COR-L47 (cell line): ENCODE results near the gene GATA5.

Experiments used
- DNase-seq: peaks from one replicate; lab custom pipeline; 2025; lab: John Stamatoyannopoulos, UW

The GATA5 gene

GRCh38 chr20:62487118-62487517, 11.3 kb upstream of the GATA5 start:
- no peak for DNase-seq

DNA sequence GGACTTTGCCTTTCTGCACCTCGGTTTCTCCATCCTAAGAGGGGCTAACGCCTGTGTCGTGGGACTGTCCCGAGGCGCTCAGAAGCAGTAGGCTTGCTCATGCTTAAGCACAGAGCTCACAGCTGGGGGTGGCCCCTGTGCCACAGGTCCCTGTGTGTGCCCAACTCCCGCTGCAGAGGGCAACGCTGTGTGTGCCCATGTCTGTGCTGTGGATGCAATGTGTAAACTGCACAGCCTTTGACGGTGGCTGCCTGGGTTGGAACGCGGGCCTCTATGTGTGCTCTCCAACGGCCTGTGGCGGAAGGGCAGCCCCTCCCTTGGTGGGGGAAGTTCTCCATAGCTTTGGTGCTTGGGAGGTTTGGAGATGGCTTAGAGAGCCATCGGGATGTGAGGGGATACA, 10.7 kb upstream of the GATA5 start:
- DNase-seq = no peak

DNA sequence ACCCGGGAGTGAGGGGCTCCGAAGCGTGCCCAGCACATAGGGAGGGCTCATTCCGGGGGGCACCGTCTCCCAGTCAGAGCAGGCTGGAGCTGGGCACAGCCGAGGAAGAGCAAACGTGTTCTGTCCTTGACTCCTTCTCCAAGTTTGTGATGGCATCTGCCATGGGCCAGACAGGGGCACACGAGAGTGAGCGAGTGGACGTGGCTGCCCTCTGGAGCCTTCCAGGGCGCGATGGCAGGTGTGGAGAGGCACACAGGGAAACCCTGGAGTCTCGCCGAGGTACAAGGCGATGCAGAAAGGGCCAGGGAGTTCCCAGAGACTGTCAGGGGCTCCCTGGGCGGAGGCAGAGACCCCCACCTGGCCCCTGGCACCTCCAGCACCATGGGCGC, 9.9 kb upstream of the GATA5 start:
- no peak for DNase-seq

DNA sequence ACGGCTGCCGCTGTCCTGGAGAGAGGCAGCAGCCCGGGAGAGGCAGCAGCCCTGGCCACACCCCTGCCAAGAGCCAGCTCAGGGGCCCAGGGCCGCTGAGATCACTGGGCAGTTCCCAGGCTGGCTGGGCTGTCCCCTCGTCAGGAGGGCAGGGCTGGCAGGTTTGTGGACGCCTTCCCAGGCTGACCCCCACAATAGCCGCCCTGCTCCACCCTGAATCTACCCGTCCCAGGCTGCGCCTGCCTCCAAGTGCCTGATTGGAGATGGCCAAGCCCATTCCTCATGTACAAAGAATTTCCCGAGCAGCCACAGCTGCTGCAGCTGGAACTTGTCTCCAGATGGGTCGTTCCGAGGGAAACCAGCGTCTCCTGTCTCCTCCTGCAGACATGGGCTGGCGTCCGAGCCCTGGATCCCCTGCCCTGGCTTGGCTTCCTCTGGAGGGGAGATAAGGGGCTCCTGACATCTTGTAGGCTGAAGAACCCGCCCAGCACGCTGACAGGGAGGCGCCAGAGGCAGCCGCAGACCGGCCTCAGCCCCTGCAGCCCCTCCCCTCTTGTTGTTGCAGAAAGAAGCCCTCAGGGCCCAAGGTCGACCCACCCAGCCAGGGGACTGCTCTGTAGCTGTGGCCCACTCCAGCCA, 9.4 kb upstream of the GATA5 start:
- DNase-seq = no peak

GRCh38 chr20:62484478-62484877, 8.7 kb upstream of the GATA5 start:
- DNase-seq = no peak

DNA sequence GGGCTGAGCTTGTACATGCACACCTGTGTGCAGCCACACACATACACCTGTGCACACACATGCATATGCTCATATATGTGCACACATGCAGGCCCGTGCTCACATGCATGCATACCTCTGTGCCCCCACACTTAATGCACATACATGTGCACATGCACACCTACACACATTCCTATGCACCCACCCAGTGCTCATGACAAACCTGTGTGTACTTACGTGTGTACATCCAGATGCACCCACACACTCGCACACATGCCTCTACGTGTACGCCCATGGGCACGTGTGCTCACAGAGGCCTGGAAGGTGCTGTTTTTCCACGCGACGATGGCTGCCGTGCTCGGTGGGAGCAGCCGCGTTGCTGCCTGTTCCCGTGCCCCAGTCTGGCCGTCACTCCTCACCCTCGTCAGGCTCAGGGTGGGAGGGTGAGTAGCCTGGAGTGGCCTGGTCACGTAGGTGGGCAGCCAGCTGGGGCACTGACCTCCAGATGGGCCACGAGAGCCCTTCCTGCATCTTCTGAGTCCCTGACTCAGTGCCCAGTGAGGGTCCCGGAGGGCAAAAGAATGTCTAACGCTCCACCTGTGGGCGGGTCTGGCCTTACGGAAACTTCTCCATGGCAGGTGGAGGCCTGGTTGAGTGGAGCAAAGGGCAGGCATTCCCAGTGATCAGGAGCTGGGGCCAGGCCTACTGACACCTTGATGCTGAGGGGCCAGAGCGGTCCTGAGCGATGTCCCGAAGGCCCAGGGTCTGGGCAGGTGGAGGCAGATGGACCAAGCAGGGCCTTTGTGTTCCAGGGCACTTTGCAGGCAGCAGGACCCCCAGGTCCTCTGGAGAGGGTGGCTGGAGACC, 8.0 kb upstream of the GATA5 start:
- no peak for DNase-seq

DNA sequence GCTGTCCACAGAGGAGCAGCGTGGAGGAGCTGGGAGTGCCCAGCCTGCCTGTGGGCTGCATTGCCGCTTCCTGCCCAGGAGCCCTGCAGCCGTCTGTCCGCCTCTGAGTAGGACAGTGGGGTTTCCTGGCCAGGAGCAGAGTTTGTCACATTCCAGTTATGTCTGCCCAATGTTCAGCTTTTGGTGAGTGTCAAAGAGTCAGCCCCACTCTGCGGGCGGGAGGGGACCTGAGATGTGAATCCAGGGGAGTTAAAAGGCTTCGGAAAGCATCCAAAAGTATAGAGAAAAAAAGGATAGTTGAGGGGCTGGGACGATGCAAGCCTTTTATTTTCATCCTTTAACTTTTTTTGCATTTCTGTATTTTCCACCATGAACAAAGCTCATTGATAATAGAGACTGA, 7.2 kb upstream of the GATA5 start:
- no peak for DNase-seq

DNA sequence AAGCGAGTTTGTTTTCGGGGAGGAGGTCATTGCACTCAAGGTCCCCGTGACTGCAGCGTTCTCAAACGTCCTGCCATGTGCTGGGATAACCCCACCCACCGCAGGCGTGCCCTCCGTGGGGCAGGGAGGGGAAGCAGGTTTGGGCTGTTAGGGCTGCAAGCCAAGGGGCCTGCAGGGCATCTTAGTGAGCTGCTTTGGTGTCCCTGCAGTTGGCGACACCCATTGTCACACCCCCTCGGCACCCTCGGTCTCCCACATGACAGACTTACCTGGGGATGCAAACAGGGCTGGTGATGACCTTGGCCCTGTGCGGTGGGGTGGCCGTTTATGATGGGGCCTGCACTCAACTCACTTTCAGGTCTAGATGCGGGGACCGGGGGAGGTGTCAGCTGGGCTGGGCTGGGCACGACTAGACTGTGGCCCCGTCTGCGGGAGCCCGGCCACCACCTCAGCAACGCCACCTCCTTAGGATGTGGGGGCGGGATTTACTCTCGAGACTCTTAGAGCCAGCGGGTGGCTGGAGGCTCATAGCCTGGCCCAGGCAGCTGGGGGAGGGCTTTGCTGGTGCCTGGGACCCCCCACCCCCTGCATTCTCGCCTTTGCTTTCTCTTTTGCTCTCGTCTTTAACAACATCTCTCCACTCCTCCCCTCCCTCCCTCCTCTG, 6.5 kb upstream of the GATA5 start:
- no peak for DNase-seq

DNA sequence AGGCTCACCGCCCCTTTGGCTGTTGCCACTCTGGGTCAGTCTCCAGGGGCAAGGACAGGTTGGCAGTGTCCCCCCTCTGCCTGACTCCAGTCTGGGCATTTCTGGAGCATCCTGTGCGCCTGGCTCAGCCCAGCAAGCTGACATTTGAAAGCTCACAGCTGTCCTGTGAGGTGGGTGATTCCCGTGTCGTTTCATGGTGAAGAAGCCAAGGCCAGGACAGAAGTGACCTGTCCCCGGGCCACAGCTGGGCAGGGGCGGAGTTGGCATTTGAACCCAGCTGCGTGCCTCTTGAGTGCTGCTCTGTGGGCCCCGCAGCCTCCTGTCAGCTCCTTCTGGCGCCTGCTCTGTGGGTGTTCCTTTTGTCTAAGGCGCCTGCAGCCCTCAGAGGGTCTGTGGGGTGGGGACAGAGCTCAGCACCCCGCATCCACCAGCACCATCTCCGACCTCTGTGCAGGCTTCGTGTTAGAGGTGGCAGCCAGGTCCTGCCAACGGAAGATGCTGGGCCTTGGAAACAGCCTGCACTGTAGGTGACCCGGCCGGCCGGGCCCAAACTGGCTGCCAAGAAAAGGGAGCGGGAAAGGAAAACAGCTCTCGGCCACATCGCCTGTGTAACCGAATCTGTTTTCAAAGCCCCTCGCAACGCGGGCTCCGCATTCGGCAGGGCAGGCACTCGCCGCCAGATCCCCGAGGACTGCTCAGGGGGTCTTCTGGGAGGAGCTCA, 5.8 kb upstream of the GATA5 start:
- no peak for DNase-seq

GRCh38 chr20:62480318-62480717, 4.5 kb upstream of the GATA5 start:
- no peak for DNase-seq

GRCh38 chr20:62479656-62480055, 3.9 kb upstream of the GATA5 start:
- no peak for DNase-seq

DNA sequence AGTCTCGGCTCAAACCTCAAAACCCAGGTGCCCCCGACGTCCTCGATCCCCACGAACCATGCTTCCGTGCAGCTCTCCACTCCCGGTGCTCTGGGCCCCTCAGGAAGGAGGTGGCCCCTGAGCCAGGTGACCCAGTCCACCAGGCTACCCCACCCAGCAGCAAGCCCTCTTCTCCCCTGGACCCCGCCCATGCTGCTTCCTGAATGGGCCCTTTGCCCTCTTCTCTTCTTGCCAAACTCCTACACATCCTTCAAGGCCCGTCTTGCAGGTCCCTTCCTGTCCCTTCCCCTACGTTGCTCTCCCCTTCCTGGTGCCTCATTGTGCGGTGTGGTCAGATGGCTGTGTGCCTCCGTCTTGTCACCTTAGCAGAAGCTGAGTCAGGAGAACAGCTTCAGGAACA, 3.4 kb upstream of the GATA5 start:
- DNase-seq = no peak

GRCh38 chr20:62477669-62478455, 2.1 kb upstream of the GATA5 start:
- no peak for DNase-seq

- DNase-seq = no peak
Measured at GRCh38 chr20:62476056-62476838, 452 bp upstream of the GATA5 start.

DNA sequence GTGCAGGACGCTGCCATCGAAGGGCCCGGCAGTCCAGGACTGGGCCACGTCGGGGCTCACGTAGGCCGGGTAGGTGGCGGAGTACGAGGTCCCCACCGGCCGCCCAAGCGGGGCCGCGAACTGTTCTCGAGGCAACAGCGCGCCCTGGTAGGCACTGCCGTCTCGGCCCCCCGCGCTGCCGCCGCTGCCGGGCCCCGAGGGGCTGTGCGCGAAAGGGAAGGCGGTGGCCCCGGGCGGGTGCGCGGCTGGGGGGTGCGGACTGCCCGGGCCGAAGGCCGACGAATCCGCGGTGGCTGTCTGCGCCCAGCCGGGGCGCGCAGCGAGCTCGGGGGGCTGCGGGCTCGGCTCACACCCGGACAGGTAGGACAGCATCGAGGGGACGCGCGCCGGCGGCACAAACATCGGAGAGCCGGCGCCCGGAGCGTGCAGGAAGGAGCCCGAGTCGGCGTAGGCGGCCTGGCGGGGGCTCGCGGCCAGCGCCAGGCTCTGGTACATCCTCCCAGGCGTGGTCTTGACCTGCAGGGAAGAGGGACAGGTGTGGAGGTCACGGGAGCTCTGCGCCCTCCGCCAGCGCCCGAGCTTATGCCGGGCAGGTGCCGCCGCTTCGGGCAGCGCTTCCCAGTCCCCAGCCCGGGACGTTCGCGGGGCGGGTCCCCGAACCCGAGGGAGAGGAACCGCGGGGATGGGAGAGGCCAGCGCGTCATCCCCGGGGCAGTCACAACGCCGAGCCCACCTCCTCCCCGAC, 596 bp downstream of the GATA5 start:
- DNase-seq = no peak

GRCh38 chr20:62474604-62475026, 1.2 kb downstream of the GATA5 start:
- DNase-seq = no peak

DNA sequence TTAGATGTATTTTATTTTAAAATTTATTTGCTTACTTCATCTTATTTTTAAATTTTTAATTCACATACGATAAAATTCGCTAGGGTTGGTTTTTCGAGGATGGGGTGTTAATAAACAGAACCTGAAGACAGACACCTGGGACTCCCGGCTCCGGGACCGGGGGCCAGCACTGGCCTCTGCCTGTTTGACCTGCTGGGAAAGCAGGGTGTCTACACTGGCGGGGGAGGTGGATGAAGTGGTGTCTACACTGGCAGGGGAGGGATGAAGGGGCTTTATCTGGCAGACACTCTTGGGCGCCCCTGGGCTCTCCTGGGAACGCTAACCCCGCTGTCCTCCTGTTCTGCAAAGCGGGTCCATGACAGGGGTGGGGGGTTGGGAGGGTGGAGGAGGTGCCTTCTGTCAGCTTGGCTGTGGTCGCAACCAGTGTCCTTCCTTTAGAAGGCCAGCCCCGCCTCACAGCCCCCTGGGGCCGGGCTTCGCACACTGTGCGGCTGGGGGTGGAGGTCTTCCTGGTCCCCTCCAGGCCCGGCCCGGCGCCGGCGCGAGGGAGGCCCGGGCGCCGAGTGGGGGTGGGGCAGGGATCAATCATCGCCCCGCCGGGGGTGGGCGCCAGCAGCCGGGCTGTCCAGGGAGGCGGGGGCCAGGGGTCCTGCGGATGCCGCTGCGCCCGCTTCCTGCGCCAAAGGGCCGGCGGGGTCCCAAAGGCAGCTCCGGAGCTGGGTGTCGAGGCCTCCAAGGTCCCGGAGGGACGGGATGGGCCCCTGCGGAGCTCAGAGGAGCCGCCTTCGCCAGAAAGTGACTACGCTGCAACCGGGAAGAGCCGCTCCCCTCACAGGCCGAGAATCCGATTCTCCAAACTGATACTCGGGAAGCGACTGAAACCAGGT, 1.8 kb downstream of the GATA5 start:
- no peak for DNase-seq

DNA sequence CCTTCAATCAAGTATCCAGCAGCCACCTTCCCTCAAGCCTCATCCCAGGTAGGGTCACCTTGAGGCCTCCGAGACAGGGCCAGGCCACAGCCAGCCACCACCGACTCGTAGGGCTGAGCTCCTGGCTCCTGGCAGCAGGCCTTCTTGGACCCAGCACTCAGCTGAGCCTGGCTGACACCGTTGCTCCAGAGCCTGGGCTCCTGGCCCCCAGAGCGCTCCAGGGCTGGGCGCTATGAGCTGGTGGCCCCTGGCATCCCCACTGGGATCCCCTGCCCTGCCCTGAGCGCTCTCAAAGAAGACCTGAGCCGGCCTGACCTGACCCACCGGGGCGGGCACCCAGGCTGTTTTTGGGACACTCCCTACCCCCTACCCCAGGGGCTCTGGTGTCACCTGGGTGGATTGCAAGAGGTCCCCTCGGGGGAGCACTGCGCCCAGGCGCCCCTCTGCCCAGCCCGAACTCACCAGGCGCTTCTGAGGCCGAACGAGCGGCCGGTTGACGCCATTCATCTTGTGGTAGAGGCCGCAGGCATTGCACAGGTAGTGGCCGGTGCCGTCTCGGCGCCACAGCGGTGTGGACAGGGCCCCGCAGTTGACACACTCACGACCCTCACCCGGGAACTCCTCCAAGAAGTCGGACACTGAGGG, 2.7 kb downstream of the GATA5 start:
- DNase-seq = no peak
